Activated CD4-positive, CD25-positive, alpha-beta regulatory T cell treated with anti-CD3 and anti-CD28 coated beads, Interleukin-2, amount 50 U/mL, for 72 hours (primary cell): ENCODE results near the gene SIRPA.

ENCODE experiments used
- DNase-seq: peaks from one replicate; pipeline ENCODE4 v3.0.0; 2021

SIRPA gene

DNA sequence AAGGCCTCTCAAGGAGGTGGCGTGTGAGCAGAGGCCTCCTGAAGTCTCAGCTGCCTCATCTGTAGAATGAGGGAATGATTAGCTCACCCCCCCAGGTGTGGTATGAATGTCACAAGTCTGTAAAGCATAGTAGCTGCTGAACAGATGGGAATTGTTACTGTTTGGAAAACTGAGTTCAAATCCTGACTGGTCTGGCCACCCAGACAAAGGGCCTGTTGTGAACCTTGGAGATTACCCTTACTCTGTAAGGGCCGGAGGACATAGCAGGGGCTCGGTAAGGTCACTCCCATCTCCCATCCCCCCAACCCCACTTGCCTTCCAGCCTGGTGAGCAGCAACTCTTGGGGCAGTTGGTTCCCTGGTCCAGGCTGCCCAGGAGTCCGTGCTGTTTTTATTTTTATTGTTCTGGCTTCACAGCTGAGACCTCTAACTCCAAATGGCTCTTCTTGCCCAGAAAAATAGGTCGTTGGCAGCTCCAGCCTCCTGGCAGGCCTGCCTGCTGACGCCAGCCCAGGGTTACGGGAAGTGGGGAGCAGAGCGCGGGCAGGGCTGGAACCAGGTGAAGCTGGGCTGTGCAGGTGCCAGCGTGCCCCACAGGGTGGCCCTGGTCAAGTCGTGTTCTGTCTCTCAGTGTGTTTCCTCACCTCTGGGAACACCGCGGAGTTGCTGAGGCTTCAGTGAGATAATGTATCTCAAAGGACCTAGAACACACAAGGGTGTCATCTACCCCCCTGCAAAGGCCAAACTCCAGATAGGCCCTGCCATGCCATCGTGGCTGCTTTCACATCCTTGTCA lies 4.5 kb upstream of the SIRPA start:
- DNase-seq, result no peak

DNA sequence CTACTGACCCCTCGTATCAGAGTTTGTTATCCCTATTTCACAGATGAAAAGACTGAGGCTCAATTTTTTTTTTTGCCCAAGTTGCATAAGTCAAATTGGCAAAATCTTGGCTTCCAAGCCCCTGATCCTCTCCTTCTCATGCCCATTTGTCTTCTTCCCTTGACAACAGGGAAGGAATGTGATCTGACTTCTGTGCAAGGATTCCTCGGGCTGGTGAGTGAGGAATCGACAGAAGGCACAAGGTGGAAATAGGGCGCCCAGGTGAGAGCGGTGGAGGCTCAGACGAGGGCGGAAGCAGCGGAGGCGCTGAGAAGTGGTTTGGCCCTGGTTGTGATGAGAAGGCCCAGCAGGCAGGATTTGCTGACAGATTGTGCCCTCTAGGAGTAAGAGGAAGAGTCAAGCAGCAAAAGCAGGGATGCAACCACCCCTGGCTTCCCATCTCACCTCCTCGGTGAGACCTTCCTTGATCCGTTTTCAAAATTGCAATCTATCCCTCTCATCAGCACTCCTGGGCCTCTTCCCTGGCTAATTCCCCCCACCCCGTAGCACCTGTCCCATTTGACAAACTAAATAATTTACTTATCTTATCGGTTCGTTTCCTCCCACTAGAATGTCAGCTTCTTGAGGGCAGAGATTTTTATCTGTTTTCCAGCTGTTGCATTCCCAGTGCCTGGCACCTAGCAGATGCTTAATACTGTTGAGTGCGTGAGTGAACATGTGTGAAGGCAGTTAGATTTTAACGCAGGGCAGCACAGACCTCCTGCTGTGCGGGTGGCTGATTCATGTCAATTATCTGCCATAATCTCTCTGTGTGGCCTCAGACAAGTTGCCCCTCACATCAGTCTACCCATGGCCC lies 3.7 kb upstream of the SIRPA start:
- DNase-seq, result no peak

DNA sequence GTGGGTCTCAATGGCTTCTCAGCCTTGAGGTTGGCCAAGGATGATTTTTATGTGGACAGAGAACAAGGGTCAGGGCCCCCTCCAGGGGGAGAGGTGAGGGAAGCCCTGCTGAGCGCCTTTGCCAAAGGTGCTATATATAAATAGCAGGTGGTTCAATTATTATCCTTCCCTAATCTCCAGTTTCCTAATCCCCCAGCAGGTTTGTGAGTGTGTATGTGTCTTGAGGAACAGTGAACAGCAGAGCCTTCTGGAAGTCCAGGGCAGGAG lies 3.2 kb upstream of the SIRPA start:
- no peak for DNase-seq

DNA sequence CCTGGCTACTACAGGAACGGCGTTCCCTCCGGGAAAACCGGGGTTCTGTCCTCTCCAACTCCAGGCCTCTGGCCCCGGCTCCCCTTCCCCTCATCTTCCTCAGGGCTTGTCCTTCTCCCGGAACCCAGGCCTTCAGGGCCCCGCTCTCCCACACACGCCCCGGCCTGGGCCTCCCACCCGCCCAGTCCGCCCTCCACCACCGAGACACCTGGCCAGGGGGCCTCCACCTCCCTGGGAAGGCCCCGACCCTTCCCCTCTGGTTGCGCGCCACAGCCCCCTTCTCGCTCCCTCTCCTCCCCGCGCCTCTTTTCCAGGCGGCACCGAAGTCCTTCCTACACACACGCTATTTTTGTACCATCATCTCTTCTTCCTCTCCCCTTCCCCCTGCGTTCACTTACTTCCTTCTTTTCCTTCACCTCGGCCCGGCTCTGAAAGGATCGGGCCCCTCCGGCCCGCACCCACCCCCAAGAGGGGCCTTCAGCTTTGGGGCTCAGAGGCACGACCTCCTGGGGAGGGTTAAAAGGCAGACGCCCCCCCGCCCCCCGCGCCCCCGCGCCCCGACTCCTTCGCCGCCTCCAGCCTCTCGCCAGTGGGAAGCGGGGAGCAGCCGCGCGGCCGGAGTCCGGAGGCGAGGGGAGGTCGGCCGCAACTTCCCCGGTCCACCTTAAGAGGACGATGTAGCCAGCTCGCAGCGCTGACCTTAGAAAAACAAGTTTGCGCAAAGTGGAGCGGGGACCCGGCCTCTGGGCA lies 1.3 kb upstream of the SIRPA start:
- no peak for DNase-seq

DNA sequence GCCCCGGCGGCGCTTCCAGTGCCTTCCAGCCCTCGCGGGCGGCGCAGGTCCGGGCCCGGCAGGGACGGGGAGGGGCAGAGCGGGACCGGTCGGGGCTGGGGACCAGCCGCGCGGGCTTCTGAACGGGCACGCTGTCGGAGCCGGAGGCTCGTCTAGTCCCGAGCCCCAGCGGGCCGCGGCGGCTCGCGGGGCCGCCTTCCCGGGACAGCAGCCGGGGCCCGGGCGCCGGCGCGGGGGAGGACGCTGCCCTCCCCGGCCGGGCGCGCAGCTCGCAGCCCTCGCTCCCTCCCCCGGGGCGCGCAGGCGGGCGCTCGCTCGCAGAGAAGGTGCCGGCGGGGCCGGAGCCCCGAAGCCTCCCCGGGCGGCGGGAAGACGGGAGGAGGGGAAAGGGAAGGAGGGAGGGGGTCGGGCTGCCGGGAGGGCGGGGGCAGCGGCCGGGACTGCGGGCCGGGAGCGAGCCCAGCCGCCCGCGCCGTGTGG lies 696 bp upstream of the SIRPA start:
- no peak for DNase-seq

DNA sequence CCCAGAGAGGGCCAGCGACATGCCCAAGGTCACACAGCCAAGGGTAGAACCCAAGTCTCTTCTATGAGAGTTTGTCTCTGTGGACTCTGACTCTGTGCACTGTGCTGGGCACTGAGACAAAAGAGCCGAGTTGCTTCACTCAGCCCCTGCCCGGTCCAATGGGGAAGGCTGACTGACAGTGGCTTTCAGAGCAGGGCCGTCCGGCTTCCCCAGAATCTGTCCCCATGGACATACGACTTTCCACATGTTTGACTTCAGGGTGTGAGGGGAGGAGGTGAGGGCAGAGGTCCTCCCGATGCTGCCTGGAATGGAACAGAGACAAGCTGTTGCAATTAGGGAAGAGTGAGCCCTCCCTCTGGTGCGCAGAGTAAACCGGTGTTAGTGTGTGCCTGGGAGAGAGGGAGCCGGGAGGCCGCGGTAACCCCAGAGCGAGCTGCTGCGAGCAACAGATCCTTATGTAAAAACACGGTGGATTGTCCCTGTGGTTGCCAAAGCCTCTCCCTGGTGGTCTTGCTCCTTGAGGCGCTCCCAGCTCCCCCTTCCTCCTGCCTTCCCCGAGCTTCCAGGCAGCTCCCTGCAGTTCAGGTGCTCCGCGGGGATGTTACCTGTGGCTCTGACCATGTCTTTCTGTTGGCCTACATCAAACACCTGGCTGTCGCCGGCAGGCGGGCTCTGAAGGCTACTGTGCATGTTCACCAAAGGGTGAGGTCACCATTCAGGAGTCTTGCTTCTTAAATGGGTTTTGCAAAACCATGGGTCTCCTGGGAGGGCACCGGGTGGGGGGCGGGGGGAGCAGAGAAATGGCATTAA lies 672 bp downstream of the SIRPA start:
- DNase-seq, result no peak

DNA sequence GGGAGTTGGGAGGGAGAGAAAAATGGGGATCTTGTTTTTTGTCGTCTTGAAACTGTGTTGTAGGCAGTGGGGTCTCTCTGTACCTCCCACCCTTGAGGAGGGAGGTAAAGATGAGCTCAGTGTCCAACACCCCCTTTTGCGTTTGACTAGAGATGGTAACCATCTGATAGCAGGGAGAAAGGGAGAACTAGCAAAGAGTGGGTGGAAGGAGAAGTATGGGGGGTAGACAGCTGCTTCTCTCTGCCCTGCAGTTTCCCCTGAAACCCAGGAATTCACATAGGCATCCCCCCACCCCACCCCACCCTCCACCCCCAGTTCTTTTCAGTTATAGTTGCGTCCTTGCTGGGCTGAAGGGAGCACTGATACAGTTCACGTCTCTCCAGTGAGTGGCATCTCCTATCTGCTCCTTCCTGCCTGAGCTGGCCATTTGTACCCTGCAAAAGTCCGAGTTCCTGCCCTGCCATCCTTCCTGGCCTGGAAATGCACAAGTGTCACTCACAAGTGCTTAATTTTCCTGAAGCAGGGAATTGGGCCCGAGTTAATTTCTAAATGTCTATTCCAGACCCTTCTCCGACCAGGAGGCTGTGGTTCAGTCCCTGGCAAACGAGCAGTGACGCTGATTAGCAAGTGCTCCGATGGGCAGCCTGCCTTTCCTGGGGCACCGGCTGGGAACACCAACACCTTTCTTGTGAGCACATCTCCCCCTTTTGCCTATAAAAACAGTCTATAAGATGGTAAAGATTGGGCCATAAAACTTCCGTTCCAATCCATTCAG lies 1.5 kb downstream of the SIRPA start:
- DNase-seq, result no peak

DNA sequence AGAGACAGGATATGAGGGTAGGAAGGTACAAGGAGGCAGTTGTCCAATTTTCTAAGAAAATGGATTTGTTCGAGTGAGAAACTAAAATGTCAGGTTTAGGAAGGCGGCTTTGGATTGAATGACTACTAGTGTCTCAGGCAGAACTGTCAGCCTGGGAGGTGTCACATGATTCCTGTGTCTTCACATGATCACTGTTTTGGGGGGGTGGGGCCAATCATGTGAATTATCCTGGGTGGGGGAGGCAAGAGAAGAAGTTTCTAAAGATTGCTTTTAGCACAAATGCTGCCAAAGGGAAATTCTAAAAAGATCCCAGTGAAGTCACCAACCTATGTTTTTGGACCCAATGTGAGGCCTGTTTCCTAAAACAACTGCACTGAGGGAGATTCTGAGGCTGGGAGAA lies 2.3 kb downstream of the SIRPA start:
- DNase-seq, result no peak

DNA sequence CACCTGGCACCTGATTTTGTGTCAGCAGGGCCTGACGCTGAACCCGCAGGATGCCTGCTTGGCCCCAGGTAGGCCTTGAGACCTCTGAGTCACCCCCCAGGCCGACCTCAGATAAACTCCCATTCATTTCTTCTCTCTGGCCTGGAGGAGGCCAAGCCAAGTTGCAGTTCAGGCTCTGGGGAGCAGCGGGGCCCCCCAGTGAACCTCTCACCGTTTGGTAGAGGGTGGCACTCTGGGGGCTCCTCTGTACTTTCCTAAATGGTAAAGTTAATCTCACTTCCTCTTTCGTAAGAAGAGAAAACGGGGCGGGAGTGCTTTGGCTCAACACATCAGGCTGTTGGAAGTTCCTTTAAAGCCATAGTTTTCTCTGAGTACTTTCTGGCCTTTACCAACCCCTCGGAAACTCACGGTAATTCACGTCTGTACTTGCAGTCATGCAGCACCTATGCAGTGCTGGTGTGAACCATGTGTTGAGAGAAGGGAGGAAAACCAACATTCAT lies 2.8 kb downstream of the SIRPA start:
- DNase-seq, result no peak

DNA sequence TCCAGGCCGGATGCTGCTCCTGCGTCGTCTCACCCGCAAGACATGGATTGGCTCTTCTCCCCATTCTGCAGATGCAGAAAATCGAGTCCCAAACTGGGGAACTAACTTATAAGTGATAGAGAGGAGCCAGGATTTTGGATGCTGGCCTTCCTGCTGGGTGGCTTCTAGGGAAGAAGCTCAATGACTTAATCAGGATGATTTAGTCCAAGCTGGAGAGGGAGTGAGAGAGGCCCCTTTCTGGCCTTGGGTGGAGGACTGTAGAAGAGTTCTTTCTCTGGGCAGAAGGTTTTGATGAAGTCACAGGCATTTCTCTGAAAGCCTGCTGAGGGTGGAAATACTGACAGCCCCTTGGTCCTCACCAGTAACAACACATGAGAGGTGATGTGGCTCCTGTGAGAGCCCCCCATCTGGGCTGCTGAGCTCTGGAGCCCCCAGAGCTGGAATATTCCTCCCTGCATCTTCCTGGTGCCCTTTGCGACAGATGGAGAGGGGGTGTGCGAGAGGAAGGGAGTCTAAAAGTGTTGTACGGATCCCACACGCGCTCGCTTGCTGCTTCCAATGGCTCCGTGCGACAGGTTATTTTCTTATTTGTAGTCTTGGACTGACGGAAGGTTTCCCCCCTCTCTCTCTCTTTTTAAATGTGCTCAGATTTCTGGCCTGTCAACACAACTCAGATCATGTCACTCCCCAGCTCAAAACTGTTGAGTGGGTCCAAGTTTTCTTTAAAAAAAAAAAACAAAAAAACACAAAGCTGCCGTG lies 3.5 kb downstream of the SIRPA start:
- DNase-seq, result no peak

DNA sequence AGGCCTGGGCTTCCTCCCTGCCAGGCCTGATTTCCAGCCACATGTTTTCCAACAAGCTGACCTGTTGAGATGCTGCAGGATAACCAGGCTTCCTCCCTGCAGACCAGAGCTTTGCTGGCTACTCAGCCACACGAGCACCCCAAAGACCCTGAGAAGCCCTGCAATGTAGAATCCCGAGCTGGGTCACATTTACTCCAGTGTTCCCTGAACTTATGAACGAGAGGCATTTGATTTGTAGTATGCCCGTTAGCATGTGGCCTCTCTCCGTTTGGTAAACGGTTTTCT lies 4.0 kb downstream of the SIRPA start:
- no peak for DNase-seq

DNA sequence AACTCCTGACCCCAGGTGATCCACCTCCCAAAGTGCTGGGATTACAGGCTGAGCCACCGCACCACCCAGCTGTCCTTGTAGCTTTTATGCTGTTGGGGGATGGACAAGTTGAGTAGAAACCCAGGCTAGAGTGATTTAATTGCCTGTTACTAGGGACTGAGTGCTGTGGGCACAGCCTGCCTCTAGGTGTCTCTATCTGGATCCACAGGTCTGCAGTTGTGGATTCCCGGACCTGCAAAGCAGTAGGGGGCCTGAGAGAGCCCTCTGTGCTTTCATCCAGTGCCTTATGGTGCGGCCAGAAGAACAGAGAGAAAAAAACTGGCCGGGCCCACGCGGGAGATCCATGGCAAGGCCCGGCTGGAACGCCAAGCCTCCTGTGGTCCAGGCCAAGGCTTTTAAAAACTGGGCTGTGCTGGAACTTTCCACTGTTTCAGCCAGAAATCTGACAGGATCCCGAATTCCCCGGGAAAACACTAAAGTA lies 5.2 kb downstream of the SIRPA start:
- no peak for DNase-seq

DNA sequence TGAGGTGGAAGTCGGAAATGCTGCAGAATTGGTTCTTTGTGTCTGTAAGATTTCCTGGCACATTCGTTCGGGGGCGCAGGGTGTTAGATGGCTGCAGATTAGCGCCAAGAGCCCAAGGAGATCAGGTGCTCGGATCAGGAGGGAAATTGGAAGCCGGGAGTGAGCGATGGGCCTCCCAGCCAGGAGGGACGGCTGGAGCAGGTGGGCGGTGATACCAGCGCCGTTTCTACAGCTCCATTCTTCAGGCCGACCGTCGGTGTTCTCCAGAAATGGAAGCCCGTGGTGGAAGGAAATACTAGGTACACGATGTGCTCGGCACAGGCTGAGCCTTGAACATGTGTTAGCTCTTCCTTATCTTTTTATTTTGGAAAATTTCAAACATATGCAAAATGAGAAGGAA lies 6.5 kb downstream of the SIRPA start:
- DNase-seq, result no peak

DNA sequence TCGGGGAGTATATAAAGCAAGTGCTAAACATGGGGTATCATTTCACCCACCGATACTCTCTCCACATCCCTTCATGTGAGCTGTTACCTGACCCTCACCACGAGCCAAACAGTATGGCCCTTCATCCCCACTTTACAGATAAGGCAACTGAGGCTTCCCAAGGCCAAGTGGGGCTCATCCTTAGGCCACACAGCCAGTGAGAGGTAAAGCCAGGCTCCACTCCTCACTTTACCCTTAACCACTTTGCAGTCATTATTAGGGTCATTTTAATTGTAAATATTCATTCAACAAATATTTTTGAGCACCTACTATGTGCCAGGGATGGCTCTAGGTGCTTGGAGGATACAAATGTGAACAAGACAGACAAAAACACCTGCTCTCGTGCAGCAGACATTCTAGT lies 7.0 kb downstream of the SIRPA start:
- no peak for DNase-seq

DNA sequence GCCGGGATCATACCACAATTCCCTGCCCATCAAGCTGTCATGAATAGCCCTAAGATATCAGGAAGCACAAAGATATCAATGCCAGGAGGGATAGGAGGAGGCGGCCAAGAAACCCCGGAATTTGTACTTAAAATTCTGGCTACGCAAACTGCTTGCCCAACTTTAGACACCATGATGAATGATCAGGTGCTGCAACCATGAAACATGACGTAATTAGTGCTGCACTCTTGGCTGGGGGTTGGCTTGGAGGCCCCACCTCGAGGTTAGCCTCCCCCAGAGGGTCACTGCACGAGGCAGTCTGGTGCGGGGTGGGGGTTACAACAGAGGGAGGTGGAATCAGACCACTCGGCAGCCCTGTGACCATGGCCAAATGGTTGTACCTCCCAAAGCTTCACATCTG lies 8.9 kb downstream of the SIRPA start:
- DNase-seq, result no peak

DNA sequence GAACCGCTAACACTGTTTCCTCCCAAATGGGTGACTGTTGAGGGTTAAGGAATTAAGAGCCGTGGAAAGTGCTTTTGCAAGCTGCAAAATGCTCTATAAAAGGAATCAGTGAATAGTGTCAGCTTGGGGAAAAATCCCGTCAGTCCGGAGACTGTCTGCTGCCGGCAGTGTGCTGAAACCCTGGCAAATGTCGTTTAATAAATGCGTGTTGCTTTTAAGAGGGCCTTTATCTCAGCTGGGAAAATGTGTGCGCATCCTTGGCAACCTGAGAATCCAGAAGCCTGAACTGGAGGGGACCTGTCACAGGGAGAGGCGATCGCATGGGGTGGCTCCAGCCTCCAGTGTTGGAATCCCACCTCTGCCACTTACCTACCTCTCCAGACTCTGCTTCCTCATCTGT lies 9.8 kb downstream of the SIRPA start:
- DNase-seq, result no peak

DNA sequence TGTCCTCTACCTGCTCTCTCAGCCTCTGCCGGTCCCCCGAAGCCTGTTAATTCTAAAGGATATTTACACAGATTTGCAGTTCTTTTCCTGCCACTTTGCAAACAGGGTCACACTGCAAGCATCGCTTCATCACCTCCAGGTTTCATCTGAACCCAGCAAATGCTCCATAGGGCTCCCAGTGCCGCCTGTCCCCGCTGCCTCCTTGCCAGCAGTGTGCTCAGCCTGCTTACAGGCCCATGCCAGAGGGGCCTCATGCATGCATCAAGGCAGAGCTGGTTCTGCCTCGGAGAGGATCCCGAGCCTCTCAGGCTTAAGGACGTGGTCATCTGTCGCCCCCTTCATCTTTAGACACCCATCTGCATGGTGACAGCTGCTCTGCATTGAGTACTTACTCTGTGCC lies 10.5 kb downstream of the SIRPA start:
- DNase-seq, result no peak

DNA sequence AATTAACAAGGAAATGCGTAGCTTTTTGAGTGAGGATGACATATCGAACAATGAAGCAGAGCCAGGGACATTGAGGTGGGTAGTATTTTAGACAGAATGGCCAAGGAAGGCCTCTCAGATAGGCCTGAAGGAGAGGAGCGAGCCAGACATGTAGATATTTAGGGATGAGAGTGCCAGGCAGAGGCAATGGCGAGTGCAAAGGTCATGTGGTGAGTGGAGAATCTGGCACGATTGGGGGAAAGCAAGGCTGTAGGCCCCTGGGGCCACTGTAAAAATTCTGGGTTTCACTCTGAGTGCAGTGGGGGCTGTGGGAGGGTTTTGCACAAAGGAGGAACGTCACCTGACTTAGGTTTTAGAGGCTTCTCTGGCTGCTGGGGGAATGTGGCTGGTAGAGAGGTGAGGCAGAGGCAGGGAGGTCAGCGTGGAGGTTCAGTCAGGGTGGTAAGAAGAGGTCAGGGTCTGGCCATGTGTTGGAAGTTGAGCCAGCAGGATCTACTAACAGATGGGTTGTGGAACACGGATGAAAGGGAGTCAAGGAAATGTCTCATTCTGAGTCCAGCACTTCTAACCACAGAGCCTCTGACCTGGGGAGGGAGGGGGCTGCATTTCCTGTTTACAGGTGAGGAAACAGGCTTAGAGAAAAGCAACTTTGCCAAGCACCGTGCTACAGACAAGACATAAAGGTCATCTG lies 11.3 kb downstream of the SIRPA start:
- DNase-seq, result no peak

DNA sequence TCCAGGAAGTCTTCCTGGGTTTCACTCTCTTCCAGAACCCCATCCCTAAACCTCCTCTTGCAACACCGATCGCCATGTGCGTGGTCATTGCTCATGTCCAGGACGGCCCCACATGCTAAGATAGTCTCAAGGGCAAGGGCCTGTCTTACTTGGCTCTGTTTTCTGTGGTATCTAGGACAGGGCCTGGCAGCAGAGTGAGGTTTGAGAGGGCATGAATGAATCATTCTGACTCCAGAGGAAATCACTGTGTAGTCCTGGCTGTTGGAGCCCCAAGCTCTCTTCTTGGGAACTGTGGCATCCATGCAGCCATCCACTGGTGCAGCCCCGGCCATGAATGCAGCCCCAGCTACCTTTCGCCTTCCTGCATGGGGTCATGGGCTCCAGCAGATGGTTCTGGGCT lies 12.4 kb downstream of the SIRPA start:
- DNase-seq, result no peak

DNA sequence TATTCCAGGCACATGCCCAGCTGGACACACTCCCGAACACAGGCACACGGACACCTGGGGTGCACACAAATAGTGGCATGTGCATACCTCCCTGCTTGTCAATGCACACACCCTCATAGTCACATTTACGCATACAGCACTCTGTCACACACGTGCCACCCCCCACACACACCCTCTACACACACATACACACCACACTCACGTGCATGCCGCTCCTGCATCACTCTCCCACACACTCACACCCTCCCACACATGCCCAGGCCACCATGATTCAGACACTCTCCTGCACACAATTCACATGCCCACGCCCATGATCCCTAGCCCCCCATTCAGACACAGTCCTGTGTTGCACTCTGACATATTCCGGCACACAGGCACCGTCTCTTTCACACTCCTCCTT lies 13.0 kb downstream of the SIRPA start:
- DNase-seq, result no peak

DNA sequence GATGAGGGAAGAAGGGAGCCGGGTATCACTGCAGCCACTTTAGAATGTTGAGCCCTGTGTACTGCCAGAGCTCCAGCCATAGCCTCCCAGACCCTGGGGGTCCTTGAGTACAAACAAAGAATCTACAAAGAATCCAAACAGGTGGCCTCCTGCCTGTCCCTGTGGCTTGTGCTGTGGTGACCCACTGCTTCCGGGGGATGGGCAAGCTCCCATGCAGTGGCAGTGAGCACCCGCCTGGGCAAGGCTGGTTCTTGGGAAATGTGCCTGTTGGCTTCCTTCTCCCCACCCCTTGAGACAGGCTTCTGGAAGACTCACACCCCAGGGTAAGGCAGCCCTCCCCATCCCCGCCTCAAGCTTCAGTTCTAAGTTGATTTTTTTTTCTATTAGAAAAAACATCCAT lies 13.9 kb downstream of the SIRPA start:
- DNase-seq, result no peak
